GM21390 (cell line): Measurements from ENCODE around the gene CBY2.

Experiments used
- ATAC-seq: cut with Tn5 transposase; IDR thresholded peaks from one replicate; pipeline ENCODE4 v1.9.1; 2021; ENCODE audit not compliant: unreplicated experiment

Gene CBY2

DNA sequence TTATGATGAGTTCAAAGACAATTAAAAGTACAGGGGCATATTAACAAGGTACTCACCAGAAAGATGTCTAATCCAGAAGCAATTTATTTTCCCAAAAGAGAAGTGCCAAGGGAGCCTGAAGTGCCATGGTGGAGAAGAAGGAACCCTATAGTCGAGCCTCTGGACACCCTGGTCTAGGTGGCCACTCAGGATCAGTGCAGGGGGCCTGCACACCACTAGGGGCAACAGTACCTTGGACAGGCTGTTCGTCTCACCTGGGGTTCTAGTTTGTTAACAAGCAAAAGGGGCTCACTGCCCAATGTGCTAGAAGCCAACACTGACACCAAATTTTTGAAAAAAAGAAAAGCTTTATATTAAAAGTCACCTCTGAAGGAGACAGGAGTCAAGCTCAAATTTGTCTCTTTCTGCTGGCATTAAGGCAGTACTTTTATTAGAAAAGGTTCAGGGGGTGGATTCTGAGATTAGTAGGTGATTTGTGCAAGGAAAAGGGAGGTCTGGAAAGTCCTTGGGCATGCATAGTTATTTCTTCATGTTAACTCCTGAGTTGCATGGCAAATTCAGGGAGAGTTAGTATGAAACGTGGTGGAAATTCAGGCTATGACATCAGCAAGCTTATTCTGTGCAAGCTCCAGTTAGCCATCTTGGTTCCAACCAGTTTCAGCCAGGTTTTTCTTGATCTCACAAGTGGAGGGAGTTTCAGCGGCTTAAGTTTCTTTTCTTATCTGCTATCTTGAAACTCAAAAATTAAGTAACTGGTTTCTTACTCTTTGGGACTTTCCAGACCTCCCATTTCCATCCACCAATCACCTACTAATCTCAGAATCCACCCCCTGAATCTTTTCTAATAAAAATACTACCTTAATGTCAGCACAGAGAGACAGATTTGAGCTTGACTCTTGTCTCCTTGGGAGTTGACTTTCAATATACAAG, 884 bp upstream of the CBY2 start:
- ATAC-seq = peak; percentile 58

GRCh38 chr13:45702869-45703391, 810 bp downstream of the CBY2 start:
- no peak for ATAC-seq

- no peak for ATAC-seq
These were observed 2.2 kb downstream of the CBY2 start for GRCh38 chr13:45704211-45704739.

- ATAC-seq = no peak
These were observed 3.0 kb downstream of the CBY2 start for GRCh38 chr13:45704854-45705695.

- peak; percentile 45 for ATAC-seq
These were observed 3.8 kb downstream of the CBY2 start for GRCh38 chr13:45705918-45706317.

GRCh38 chr13:45707516-45708100, 5.5 kb downstream of the CBY2 start:
- no peak for ATAC-seq

DNA sequence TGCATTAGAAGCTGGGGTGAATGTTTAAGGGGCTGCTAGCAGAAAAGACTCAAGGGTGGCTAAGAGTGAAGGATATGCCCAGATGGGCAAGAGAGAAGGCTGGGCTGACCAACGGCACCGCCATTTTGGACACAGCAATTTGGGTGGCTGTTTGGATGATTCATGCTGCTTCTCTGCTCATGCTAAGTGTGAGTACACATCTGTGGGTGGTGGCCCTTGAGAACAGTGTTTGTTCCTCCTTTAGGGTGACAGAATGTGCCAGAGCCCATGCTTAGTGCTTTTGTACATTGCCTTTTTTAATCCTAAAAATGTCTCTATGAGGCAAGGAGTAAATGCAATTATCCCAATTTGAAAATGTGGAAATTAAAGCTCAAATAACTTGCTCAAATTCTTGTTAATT, 9.8 kb downstream of the CBY2 start:
- no peak for ATAC-seq

GRCh38 chr13:45713106-45713690, 11.1 kb downstream of the CBY2 start:
- no peak for ATAC-seq

- ATAC-seq = no peak
These were observed 11.6 kb downstream of the CBY2 start for GRCh38 chr13:45713721-45714120.

DNA sequence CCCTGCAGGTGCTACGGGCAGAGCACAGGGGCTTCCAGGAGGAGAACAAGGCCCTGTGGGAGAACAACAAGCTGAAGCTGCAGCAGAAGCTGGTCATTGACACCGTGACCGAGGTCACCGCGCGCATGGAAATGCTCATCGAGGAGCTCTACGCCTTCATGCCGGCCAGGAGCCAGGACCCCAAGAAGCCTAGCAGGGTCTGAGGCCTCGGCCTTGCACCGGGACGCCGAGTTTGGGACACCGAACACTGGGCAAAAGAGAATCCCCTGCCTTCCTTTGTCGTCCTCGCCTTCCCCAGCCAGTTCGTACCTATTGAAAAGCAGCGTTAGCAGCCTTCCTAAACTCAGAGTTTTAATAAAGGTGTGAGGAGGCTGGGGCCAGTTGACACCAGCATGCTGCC, 12.1 kb downstream of the CBY2 start:
- no peak for ATAC-seq

GRCh38 chr13:45715351-45715750, 13.2 kb downstream of the CBY2 start:
- ATAC-seq = no peak

DNA sequence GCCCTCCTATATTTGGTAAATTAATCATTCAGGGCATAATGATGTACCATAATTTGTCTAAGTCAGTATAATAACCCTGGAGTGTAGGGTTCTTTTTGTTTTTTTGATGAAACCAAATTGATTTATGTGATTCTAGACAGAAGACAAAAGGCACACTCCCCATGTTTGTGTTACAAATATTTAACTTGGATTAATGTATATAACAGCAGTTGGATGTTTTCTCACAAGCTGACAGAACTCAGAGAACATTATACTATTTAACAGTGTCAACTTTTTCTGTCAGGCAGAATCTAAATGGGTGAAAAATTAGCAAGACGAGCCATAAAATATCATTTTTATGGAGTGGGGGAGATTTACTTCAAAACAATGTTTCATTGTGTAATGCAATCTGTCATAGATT, 15.2 kb downstream of the CBY2 start:
- ATAC-seq = no peak

DNA sequence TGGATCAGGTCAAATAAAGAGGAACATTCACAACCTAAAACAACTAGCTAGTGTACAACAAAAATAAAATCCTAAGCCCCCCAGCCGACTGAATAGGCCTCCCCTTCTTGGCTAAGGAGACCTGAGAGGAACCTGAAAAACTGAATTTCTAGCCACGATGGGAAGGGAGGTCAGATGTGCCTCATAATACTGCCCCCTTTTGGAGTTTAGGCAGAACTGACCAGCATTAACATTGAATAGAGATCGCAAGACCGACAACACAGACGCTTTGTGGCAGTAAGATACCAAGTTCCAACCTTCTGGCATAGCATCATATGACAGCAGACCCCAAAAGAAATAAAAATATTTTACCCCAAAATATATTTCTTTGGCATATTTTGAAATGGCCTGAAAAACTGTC, 15.9 kb downstream of the CBY2 start:
- peak; percentile 53 for ATAC-seq

DNA sequence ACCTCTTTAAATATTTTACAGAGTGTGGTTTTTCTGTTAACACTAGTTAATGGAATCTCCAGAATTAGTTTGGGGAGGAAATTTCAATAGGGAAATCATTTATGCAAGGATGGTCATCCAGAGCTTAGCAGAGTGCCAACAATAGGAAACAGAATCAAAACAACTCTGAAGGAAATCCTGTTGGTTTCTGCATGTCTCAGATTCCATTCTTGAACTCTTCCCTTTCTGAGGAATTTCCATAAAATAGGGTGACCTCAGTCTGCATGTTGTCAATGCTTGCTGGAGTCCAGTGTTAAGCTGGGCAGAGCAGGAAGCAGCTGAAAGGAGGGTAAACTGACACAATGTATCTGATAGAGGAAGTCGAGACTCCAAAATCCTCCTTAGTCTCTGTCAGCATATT, 16.9 kb downstream of the CBY2 start:
- no peak for ATAC-seq

DNA sequence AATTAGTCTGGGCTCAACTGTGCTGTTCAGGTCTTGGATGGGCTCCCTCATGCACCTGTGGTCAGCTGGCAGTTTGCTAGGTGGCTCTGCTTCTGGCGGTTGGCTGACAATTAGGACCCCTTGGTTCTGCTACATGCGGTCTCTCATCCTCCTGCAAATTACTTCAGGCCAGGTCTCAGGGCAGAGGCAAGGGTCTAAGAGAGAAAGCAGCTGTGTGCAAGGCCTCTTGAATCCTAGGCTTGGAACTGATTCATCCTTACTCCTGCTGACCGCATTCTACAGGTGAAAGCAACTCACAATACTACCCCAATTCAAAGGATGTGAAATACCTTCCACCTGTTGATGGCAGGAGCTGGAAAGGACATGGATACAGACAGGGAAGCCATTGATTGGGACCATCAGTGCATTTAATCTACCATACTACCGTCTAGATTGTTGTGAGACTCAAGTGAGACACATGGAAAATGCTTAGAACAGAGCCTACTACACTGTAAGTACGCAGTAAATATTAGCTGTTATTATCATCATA, 19.1 kb downstream of the CBY2 start:
- ATAC-seq = no peak

GRCh38 chr13:45723798-45724197, 21.7 kb downstream of the CBY2 start:
- ATAC-seq = no peak

GRCh38 chr13:45728759-45729158, 26.6 kb downstream of the CBY2 start:
- ATAC-seq = peak; percentile 54

- no peak for ATAC-seq
These were observed 29.3 kb downstream of the CBY2 start for GRCh38 chr13:45731455-45731854.

DNA sequence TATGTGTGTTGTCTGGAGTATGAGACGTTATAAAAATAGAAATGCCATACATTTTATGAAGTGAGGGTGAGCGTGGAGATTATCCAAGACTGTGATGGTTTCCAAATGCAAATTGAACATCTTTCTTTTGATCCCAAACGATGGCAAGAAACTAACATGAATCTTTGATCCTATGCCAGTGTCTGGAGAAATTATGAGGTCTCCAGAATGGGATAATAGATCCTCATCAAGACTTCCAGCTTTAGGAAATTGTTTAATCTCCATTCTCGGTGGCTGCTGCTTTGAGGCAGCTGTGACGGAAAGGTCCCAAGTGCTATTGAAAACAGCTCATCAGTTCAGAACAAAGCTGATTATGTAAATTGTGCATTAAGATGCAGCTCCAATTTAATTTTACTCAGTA, 30.8 kb downstream of the CBY2 start:
- ATAC-seq = no peak

DNA sequence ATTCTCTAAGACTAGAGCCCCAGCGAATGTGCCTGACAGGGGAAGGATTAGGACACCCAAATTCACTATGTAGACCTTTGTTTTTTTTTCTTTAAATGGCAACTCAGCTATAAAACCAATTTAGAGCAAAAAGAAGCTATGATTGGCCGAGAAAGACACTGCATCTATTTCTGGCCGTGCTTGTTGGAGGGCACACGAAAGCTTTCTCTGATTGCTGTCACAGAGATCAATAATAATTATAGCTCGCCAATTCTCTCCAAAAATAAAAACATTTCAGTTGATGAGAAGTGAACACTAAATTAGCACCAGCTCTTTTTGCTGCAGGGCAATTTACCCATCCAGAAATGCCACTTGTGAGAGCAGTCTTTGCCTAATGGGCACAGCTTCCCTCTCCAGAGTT, 31.2 kb downstream of the CBY2 start:
- no peak for ATAC-seq
